Breast epithelium (tissue), 4 donors: ENCODE results near the gene SH3TC1. TPM values are rescaled to one million over a fixed set of nuclear protein-coding genes. Genes with fewer than 3 reads are reported as not detected.

Source experiments
- DNase-seq, 2 donors: peaks; one replicate each; pipeline ENCODE4 v3.0.0-alpha.2; 2019; ENCODE audit warnings: low spot score in 2 of 2
- H3K27ac ChIP-seq, 2 donors: fragments of 200-600 bp; sonication (generic) in 1 of 2; one replicate each; pipeline ENCODE4 v1.5.1; 2016 to 2019; ENCODE audit warnings: mild to moderate bottlenecking in 1 of 2
- H3K27me3 ChIP-seq, 2 donors: fragments of 200-600 bp; sonication (generic) in 1 of 2; one replicate each; pipeline versions ENCODE4 v1.5.1 to v1.6.0; 2017 to 2019; ENCODE audit warnings: control low read depth in 1 of 2, mild to moderate bottlenecking in 1 of 2
- H3K36me3 ChIP-seq: fragments of 200-600 bp; one replicate; pipeline ENCODE4 v1.5.1; 2019
- H3K4me1 ChIP-seq, 2 donors: fragments of 200-600 bp; sonication (generic); one replicate each; pipeline ENCODE4 v1.5.1; 2016 to 2019; ENCODE audit warnings: control low read depth in 1 of 2
- H3K4me3 ChIP-seq, 3 donors: fragments of 200-600 bp; sonication (generic); 1 replicate in 2 of 3; 2 replicates in 1 of 3; pipeline ENCODE4 v1.5.1; 2016 to 2019; ENCODE audit warnings: mild to moderate bottlenecking in 3 of 3, moderate library complexity in 2 of 3
- H3K9me3 ChIP-seq, 2 donors: fragments of 200-600 bp; sonication (generic) in 1 of 2; one replicate each; pipeline ENCODE4 v1.5.1; 2016 to 2019; ENCODE audit warnings: control low read depth in 1 of 2
- CTCF ChIP-seq, 3 donors: fragments of 450-650 bp; IDR thresholded peaks; one replicate each; pipeline ENCODE4 v1.5.1; 2016 to 2017; ENCODE audit warnings: antibody characterized with exemption in 3 of 3, mild to moderate bottlenecking in 3 of 3, moderate library complexity in 3 of 3
- POLR2A ChIP-seq: fragments of 450-650 bp; IDR thresholded peaks from one replicate; pipeline ENCODE4 v1.6.1; 2016; ENCODE audit warnings: antibody characterized with exemption, mild to moderate bottlenecking, moderate library complexity
- POLR2AphosphoS5 ChIP-seq, 3 donors: sonication (generic); formaldehyde crosslinking; IDR thresholded peaks; one replicate each; pipeline ENCODE4 v1.6.1; 2017; ENCODE audit warnings: antibody characterized with exemption in 3 of 3
- intact Hi-C: fragments of 100-400 bp; cut with DNase I; formaldehyde crosslinking; loops from one replicate; pipeline ENCODE4 v1.15.1; 2023; ENCODE audit warnings: low total_unique reads
- total RNA-seq, 3 donors: library from RNA; depleted of rRNA; stranded (reverse); fragments of >200 nt; gene quantifications; one replicate each; pipeline ENCODE4 v1.1.0, GENCODE V29; 2016

The SH3TC1 gene
- total RNA-seq, 3 donors from 2014 or later = 16.4 to 28.8 (median 17.3) TPM

- Histone ChIP-seq H3K4me3 (no peak overlapping the region), H3K4me1 (no peaks in the 10 kb centered on the region), H3K27ac (no peak overlapping the region), H3K27me3 (no peaks in the 10 kb centered on the region), H3K9me3 (no peaks in the 10 kb centered on the region), H3K36me3 (no peaks in the 10 kb centered on the region)
- no peak for DNase-seq
- no peak for TF ChIP-seq CTCF (IDR thresholded peaks at IDR 0.05)
- no peak for TF ChIP-seq POLR2A
- intact Hi-C loops = no loop called here
Observed at GRCh38 chr4:8216443-8217245, 17.6 kb downstream of the SH3TC1 start.

- intact Hi-C loops = no loop called here
Observed at GRCh38 chr4:8217246-8217511, 18.1 kb downstream of the SH3TC1 start.

GRCh38 chr4:8217871-8218270 lies 18.8 kb downstream of the SH3TC1 start:
- no peaks in the 10 kb centered on the region for H3K4me1 ChIP-seq
- DNase-seq = no peak
- no peak overlapping the region for H3K4me3 ChIP-seq
- H3K27me3 ChIP-seq = no peaks in the 10 kb centered on the region
- TF ChIP-seq POLR2A (no peak), POLR2AphosphoS5 (IDR thresholded peaks at IDR 0.05) (no peak), CTCF (IDR thresholded peaks at IDR 0.05) (no peak)
- H3K27ac ChIP-seq = no peak overlapping the region
- H3K36me3 ChIP-seq = no peaks in the 10 kb centered on the region
- H3K9me3 ChIP-seq = no peaks in the 10 kb centered on the region
- intact Hi-C loops = no loop called here

More at GRCh38 chr4:8217246-8217511, 18.1 kb downstream of the SH3TC1 start:
- H3K4me1 ChIP-seq = no peaks in the 10 kb centered on the region
- no peaks in the 10 kb centered on the region for H3K27me3 ChIP-seq
- no peak overlapping the region for H3K27ac ChIP-seq
- H3K9me3 ChIP-seq = no peaks in the 10 kb centered on the region
- TF ChIP-seq POLR2AphosphoS5 (IDR thresholded peaks at IDR 0.05) (no peak), POLR2A (no peak), CTCF (IDR thresholded peaks at IDR 0.05) (no peak)
- no peak overlapping the region for H3K4me3 ChIP-seq
- no peaks in the 10 kb centered on the region for H3K36me3 ChIP-seq
- no peak for DNase-seq

GRCh38 chr4:8218371-8219031 lies 19.4 kb downstream of the SH3TC1 start:
- intact Hi-C loops = no loop called here
- Histone ChIP-seq H3K4me3 (no peak overlapping the region), H3K36me3 (no peaks in the 10 kb centered on the region), H3K27me3 (no peaks in the 10 kb centered on the region), H3K9me3 (no peaks in the 10 kb centered on the region), H3K27ac (no peak overlapping the region), H3K4me1 (no peaks in the 10 kb centered on the region)
- DNase-seq = no peak
- TF ChIP-seq CTCF (IDR thresholded peaks at IDR 0.05) = no peak
- TF ChIP-seq POLR2AphosphoS5 (IDR thresholded peaks at IDR 0.05) = no peak
- TF ChIP-seq POLR2A = no peak

GRCh38 chr4:8219236-8219635 lies 20.1 kb downstream of the SH3TC1 start:
- Histone ChIP-seq H3K9me3 (no peaks in the 10 kb centered on the region), H3K4me3 (no peak overlapping the region), H3K27me3 (no peaks in the 10 kb centered on the region), H3K36me3 (no peaks in the 10 kb centered on the region), H3K27ac (no peak overlapping the region), H3K4me1 (no peaks in the 10 kb centered on the region)
- intact Hi-C loops = no loop called here
- TF ChIP-seq POLR2A = no peak
- no peak for TF ChIP-seq CTCF (IDR thresholded peaks at IDR 0.05)
- TF ChIP-seq POLR2AphosphoS5 (IDR thresholded peaks at IDR 0.05) = no peak
- no peak for DNase-seq
